GM08714 (cell line): ENCODE data around the gene DSCAM.

Source experiments
- H3K4me3 ChIP-seq: fragments of 200-500 bp; sonication (Bioruptor generic); 2 replicates; pipeline ENCODE4 v1.5.1; 2014; ENCODE audit warnings: mild to moderate bottlenecking, low read length, inconsistent platforms
- ZNF274 ChIP-seq: IDR thresholded peaks from 2 replicates; pipeline ENCODE4 v1.6.1; 2012; ENCODE audit warnings: mild to moderate bottlenecking, low read depth, low read length

DSCAM gene

GRCh38 chr21:40118527-40118926 is 728.4 kb downstream of the DSCAM start:
- H3K4me3 ChIP-seq: no peak overlapping the region
- TF ChIP-seq ZNF274: no peak

- TF ChIP-seq ZNF274: no peak
- no peak overlapping the region for H3K4me3 ChIP-seq
These were observed 729.7 kb downstream of the DSCAM start for GRCh38 chr21:40117236-40117635.

GRCh38 chr21:40115775-40116174 is 731.2 kb downstream of the DSCAM start:
- no peak overlapping the region for H3K4me3 ChIP-seq
- no peak for TF ChIP-seq ZNF274

GRCh38 chr21:40102682-40103081 is 744.3 kb downstream of the DSCAM start:
- H3K4me3 ChIP-seq: no peak overlapping the region
- no peak for TF ChIP-seq ZNF274

GRCh38 chr21:40099809-40100208 is 747.1 kb downstream of the DSCAM start:
- no peak overlapping the region for H3K4me3 ChIP-seq
- no peak for TF ChIP-seq ZNF274

GRCh38 chr21:40095477-40095876 is 751.5 kb downstream of the DSCAM start:
- H3K4me3 ChIP-seq: no peak overlapping the region
- no peak for TF ChIP-seq ZNF274

- TF ChIP-seq ZNF274: no peak
- H3K4me3 ChIP-seq: no peak overlapping the region
These were observed 766.6 kb downstream of the DSCAM start for GRCh38 chr21:40080385-40080784.

- TF ChIP-seq ZNF274: no peak
- no peak overlapping the region for H3K4me3 ChIP-seq
These were observed 772.2 kb downstream of the DSCAM start for GRCh38 chr21:40074710-40075109.

- H3K4me3 ChIP-seq: no peak overlapping the region
- no peak for TF ChIP-seq ZNF274
These were observed 772.8 kb downstream of the DSCAM start for GRCh38 chr21:40074198-40074597.

- no peak overlapping the region for H3K4me3 ChIP-seq
- TF ChIP-seq ZNF274: no peak
These were observed 773.3 kb downstream of the DSCAM start for GRCh38 chr21:40073642-40074041.

GRCh38 chr21:40070871-40071270 is 776.1 kb downstream of the DSCAM start:
- H3K4me3 ChIP-seq: no peak overlapping the region
- no peak for TF ChIP-seq ZNF274

GRCh38 chr21:40067751-40068150 is 779.2 kb downstream of the DSCAM start:
- H3K4me3 ChIP-seq: no peak overlapping the region
- no peak for TF ChIP-seq ZNF274

GRCh38 chr21:40066221-40066620 is 780.7 kb downstream of the DSCAM start:
- TF ChIP-seq ZNF274: no peak
- no peak overlapping the region for H3K4me3 ChIP-seq

- no peak for TF ChIP-seq ZNF274
- no peak overlapping the region for H3K4me3 ChIP-seq
These were observed 786.8 kb downstream of the DSCAM start for GRCh38 chr21:40060083-40060677.

- no peak for TF ChIP-seq ZNF274
- H3K4me3 ChIP-seq: no peak overlapping the region
These were observed 789.6 kb downstream of the DSCAM start for GRCh38 chr21:40057331-40057730.

GRCh38 chr21:40056031-40056430 is 790.9 kb downstream of the DSCAM start:
- TF ChIP-seq ZNF274: no peak

More at GRCh38 chr21:40056031-40056430, 790.9 kb downstream of the DSCAM start:
- H3K4me3 ChIP-seq: no peak overlapping the region
